ENCODE data around the gene EVI5.

- TF ChIP-seq CTCF (IDR thresholded peaks at IDR 0.05): no peak
- no peak for TF ChIP-seq EP300 (IDR thresholded peaks at IDR 0.05)
- TF ChIP-seq POLR2A (IDR thresholded peaks at IDR 0.05): no peak
Measured at GRCh38 chr1:92803140-92803887, 18.4 kb upstream of the EVI5 start.

All from tibial nerve (tissue), 4 donors.